Measurements from ENCODE around the gene LAPTM5. TPM values are rescaled to one million over a fixed set of nuclear protein-coding genes. Genes with fewer than 3 reads are reported as not detected.

Gene LAPTM5
- total RNA-seq, 2 experiments from 2014 or later: 205 to 208 TPM

GRCh38 chr1:30785181-30785580, 27.6 kb upstream of the LAPTM5 start:
- DNase-seq: no peak
- H3K27ac Mint-ChIP-seq: no peak overlapping the region
- no peaks in the 10 kb centered on the region for H3K27me3 Mint-ChIP-seq (ENCODE audit: low read depth)
- no peaks in the 10 kb centered on the region for H3K36me3 Mint-ChIP-seq (ENCODE audit: low read depth)
- intact Hi-C loops (cut with micrococcal nuclease): no loop called here
- CTCF ChIA-PET: interaction anchor here (1.2 to 9.2 kb wide), 2 partner anchors 62 to 125 kb away, joined by 5 to 355 read pairs; partner anchors contain the start of gene MATN1
- no peaks in the 10 kb centered on the region for H3K9me3 Mint-ChIP-seq
- H3K4me3 Mint-ChIP-seq: no peak overlapping the region
- no peaks in the 10 kb centered on the region for H3K4me1 Mint-ChIP-seq (ENCODE audit: low read depth)

GRCh38 chr1:30783256-30783915, 25.8 kb upstream of the LAPTM5 start:
- H3K36me3 Mint-ChIP-seq (ENCODE audit: low read depth): no peaks in the 10 kb centered on the region
- H3K9me3 Mint-ChIP-seq: no peaks in the 10 kb centered on the region
- CTCF ChIA-PET: interaction anchor here (0.6 to 9.2 kb wide), 15 partner anchors 17 to 1705 kb away, joined by 3 to 355 read pairs (median 6); partner anchors contain the start of genes LAPTM5 and MATN1
- H3K27me3 Mint-ChIP-seq (ENCODE audit: low read depth): no peaks in the 10 kb centered on the region
- no peak overlapping the region for H3K27ac Mint-ChIP-seq
- intact Hi-C loops (cut with micrococcal nuclease): no loop called here
- peaks cover 10% of the 10 kb centered on the region for H3K4me1 Mint-ChIP-seq (ENCODE audit: low read depth)
- DNase-seq: no peak
- no peak overlapping the region for H3K4me3 Mint-ChIP-seq

GRCh38 chr1:30782361-30783255, 25.0 kb upstream of the LAPTM5 start:
- Mint-ChIP-seq H3K36me3 (ENCODE audit: low read depth) (no peaks in the 10 kb centered on the region), H3K27me3 (ENCODE audit: low read depth) (no peaks in the 10 kb centered on the region), H3K4me1 (ENCODE audit: low read depth) (peaks cover 11% of the 10 kb centered on the region), H3K4me3 (no peak overlapping the region), H3K27ac (no peak overlapping the region), H3K9me3 (no peaks in the 10 kb centered on the region)
- intact Hi-C loops (cut with micrococcal nuclease): loop anchor here (1.0 kb wide), 2 partner anchors 129 to 147 kb away; no protein-coding TSS in a partner anchor
- CTCF ChIA-PET: interaction anchor here (0.6 to 9.2 kb wide), 23 partner anchors 8 to 146 kb away, joined by 3 to 355 read pairs (median 5); partner anchors contain the start of genes LAPTM5 and MATN1
- DNase-seq: peak; percentile 82

- Mint-ChIP-seq H3K27ac (no peak overlapping the region), H3K9me3 (no peaks in the 10 kb centered on the region)
These were observed 24.3 kb upstream of the LAPTM5 start for GRCh38 chr1:30781906-30782305.

GRCh38 chr1:30780409-30780808, 22.8 kb upstream of the LAPTM5 start:
- Mint-ChIP-seq H3K27me3 (ENCODE audit: low read depth) (no peaks in the 10 kb centered on the region), H3K4me1 (ENCODE audit: low read depth) (peaks cover 11% of the 10 kb centered on the region), H3K36me3 (ENCODE audit: low read depth) (no peaks in the 10 kb centered on the region), H3K9me3 (no peaks in the 10 kb centered on the region), H3K27ac (no peak overlapping the region), H3K4me3 (no peak overlapping the region)
- intact Hi-C loops (cut with micrococcal nuclease): no loop called here
- CTCF ChIA-PET: interaction anchor here (0.7 to 9.2 kb wide), 13 partner anchors 10 to 565 kb away, joined by 3 to 355 read pairs (median 6); partner anchors contain the start of gene MATN1
- DNase-seq: no peak

More at GRCh38 chr1:30781906-30782305, 24.3 kb upstream of the LAPTM5 start:
- H3K4me1 Mint-ChIP-seq (ENCODE audit: low read depth): peaks cover 11% of the 10 kb centered on the region
- CTCF ChIA-PET: interaction anchor here (0.7 to 9.2 kb wide), 16 partner anchors 8 to 147 kb away, joined by 3 to 355 read pairs (median 6); partner anchors contain the start of genes LAPTM5 and MATN1
- no peaks in the 10 kb centered on the region for H3K36me3 Mint-ChIP-seq (ENCODE audit: low read depth)
- H3K27me3 Mint-ChIP-seq (ENCODE audit: low read depth): no peaks in the 10 kb centered on the region
- no peak overlapping the region for H3K4me3 Mint-ChIP-seq
- no peak for DNase-seq
- intact Hi-C loops (cut with micrococcal nuclease): loop anchor here (1.0 kb wide), 2 partner anchors 129 to 147 kb away; no protein-coding TSS in a partner anchor

GRCh38 chr1:30779294-30780071, 21.9 kb upstream of the LAPTM5 start:
- H3K4me3 Mint-ChIP-seq: no peak overlapping the region
- intact Hi-C loops (cut with micrococcal nuclease): loop anchor here (1.0 kb wide), 3 partner anchors 23 to 60 kb away; no protein-coding TSS in a partner anchor
- no peaks in the 10 kb centered on the region for H3K27me3 Mint-ChIP-seq (ENCODE audit: low read depth)
- peaks cover 11% of the 10 kb centered on the region for H3K4me1 Mint-ChIP-seq (ENCODE audit: low read depth)
- DNase-seq: peak; percentile 96
- CTCF ChIA-PET: interaction anchor here (0.6 to 9.2 kb wide), 34 partner anchors 9 to 566 kb away, joined by 3 to 355 read pairs (median 5); partner anchors contain the start of genes LAPTM5 and MATN1
- no peaks in the 10 kb centered on the region for H3K36me3 Mint-ChIP-seq (ENCODE audit: low read depth)
- H3K27ac Mint-ChIP-seq: no peak overlapping the region
- H3K9me3 Mint-ChIP-seq: no peaks in the 10 kb centered on the region

GRCh38 chr1:30778979-30779293, 21.4 kb upstream of the LAPTM5 start:
- H3K27me3 Mint-ChIP-seq (ENCODE audit: low read depth): no peaks in the 10 kb centered on the region
- H3K36me3 Mint-ChIP-seq (ENCODE audit: low read depth): no peaks in the 10 kb centered on the region
- peaks cover 11% of the 10 kb centered on the region for H3K4me1 Mint-ChIP-seq (ENCODE audit: low read depth)
- no peak overlapping the region for H3K4me3 Mint-ChIP-seq
- no peak overlapping the region for H3K27ac Mint-ChIP-seq
- CTCF ChIA-PET: interaction anchor here (0.8 to 9.2 kb wide), 15 partner anchors 12 to 399 kb away, joined by 3 to 355 read pairs (median 14); partner anchors contain the start of genes LAPTM5 and MATN1
- intact Hi-C loops (cut with micrococcal nuclease): loop anchor here (1.0 kb wide), 3 partner anchors 23 to 60 kb away; no protein-coding TSS in a partner anchor
- no peaks in the 10 kb centered on the region for H3K9me3 Mint-ChIP-seq
- no peak for DNase-seq

- peak; percentile 57 for DNase-seq
- no peak overlapping the region for H3K4me3 Mint-ChIP-seq
- H3K9me3 Mint-ChIP-seq: no peaks in the 10 kb centered on the region
- CTCF ChIA-PET: interaction anchor here (0.8 to 9.2 kb wide), 14 partner anchors 12 to 398 kb away, joined by 3 to 355 read pairs (median 14); partner anchors contain the start of genes LAPTM5 and MATN1
- peaks cover 11% of the 10 kb centered on the region for H3K4me1 Mint-ChIP-seq (ENCODE audit: low read depth)
- no peak overlapping the region for H3K27ac Mint-ChIP-seq
- intact Hi-C loops (cut with micrococcal nuclease): no loop called here
- no peaks in the 10 kb centered on the region for H3K27me3 Mint-ChIP-seq (ENCODE audit: low read depth)
- H3K36me3 Mint-ChIP-seq (ENCODE audit: low read depth): no peaks in the 10 kb centered on the region
These were observed 20.8 kb upstream of the LAPTM5 start for GRCh38 chr1:30778154-30778978.

- Mint-ChIP-seq H3K9me3 (no peaks in the 10 kb centered on the region), H3K27ac (no peak overlapping the region), H3K4me1 (ENCODE audit: low read depth) (peaks cover 11% of the 10 kb centered on the region), H3K27me3 (ENCODE audit: low read depth) (no peaks in the 10 kb centered on the region), H3K36me3 (ENCODE audit: low read depth) (no peaks in the 10 kb centered on the region), H3K4me3 (no peak overlapping the region)
- intact Hi-C loops (cut with micrococcal nuclease): no loop called here
- CTCF ChIA-PET: interaction anchor here (2.5 to 9.2 kb wide), 4 partner anchors 16 to 54 kb away, joined by 14 to 355 read pairs (median 36); partner anchors contain the start of gene MATN1
- DNase-seq: no peak
These were observed 20.3 kb upstream of the LAPTM5 start for GRCh38 chr1:30777904-30778153.

- no peak overlapping the region for H3K27ac Mint-ChIP-seq
- no peak for DNase-seq
- intact Hi-C loops (cut with micrococcal nuclease): no loop called here
- CTCF ChIA-PET: interaction anchor here (2.5 to 9.2 kb wide), 4 partner anchors 16 to 54 kb away, joined by 14 to 355 read pairs (median 36); partner anchors contain the start of gene MATN1
- H3K27me3 Mint-ChIP-seq (ENCODE audit: low read depth): no peaks in the 10 kb centered on the region
- H3K4me3 Mint-ChIP-seq: no peak overlapping the region
- H3K4me1 Mint-ChIP-seq (ENCODE audit: low read depth): peaks cover 11% of the 10 kb centered on the region
- H3K36me3 Mint-ChIP-seq (ENCODE audit: low read depth): no peaks in the 10 kb centered on the region
- no peaks in the 10 kb centered on the region for H3K9me3 Mint-ChIP-seq
These were observed 19.7 kb upstream of the LAPTM5 start for GRCh38 chr1:30777060-30777903.

All from activated naive CD4-positive, alpha-beta T cell treated with anti-CD3 and anti-CD28 coated beads for 36 hours (primary cell).